Transverse colon (tissue), 4 donors: ENCODE results near the gene ITPR2. TPM values are rescaled to one million over a fixed set of nuclear protein-coding genes. Genes with fewer than 3 reads are reported as not detected.

Source experiments
- DNase-seq: peaks from one replicate; pipeline ENCODE4 v3.0.0-alpha.2; 2019
- H3K27ac ChIP-seq, 4 donors: fragments of 200-600 bp; sonication (generic); 2 replicates each; pipeline ENCODE4 v1.5.1; 2016 to 2018; ENCODE audit warnings: inconsistent platforms in 4 of 4
- H3K27me3 ChIP-seq: fragments of 200-600 bp; sonication (generic); 2 replicates; pipeline ENCODE4 v1.5.1; 2017; ENCODE audit warnings: inconsistent platforms
- H3K36me3 ChIP-seq, 4 donors: fragments of 200-600 bp; sonication (generic); 2 replicates each; pipeline ENCODE4 v1.5.1; 2017 to 2019; ENCODE audit warnings: inconsistent platforms in 4 of 4
- H3K4me1 ChIP-seq, 4 donors: fragments of 200-600 bp; sonication (generic); 2 replicates each; pipeline ENCODE4 v1.5.1; 2017 to 2020; ENCODE audit warnings: inconsistent platforms in 4 of 4
- H3K4me3 ChIP-seq, 4 donors: fragments of 200-600 bp; sonication (generic); 1 replicate in 1 of 4; 2 replicates in 3 of 4; pipeline versions ENCODE4 v1.5.1 to v1.6.1; 2017 to 2019; ENCODE audit warnings: inconsistent platforms in 4 of 4
- H3K9me3 ChIP-seq, 2 donors: fragments of 200-600 bp; sonication (generic); 2 replicates each; pipeline ENCODE4 v1.5.1; 2017 to 2019; ENCODE audit warnings: inconsistent platforms in 2 of 2
- CTCF ChIP-seq, 5 experiments: fragments of 200-600 bp in 3 of 5; fragments of 450-650 bp in 2 of 5; sonication (generic) in 3 of 5; IDR thresholded peaks; 1 replicate in 2 of 5; 2 replicates in 3 of 5; pipeline ENCODE4 v1.5.1; 2016 to 2017; ENCODE audit warnings: antibody characterized with exemption in 5 of 5, inconsistent platforms in 3 of 5, mild to moderate bottlenecking in 2 of 5, moderate library complexity in 1 of 5
- EP300 ChIP-seq: sonication (generic); formaldehyde crosslinking; IDR thresholded peaks from one replicate; pipeline ENCODE4 v1.6.1; 2017; ENCODE audit warnings: antibody characterized with exemption, low read depth
- POLR2A ChIP-seq: fragments of 450-650 bp; IDR thresholded peaks from one replicate; pipeline ENCODE4 v1.6.1; 2016; ENCODE audit warnings: antibody characterized with exemption, mild to moderate bottlenecking, moderate library complexity
- POLR2AphosphoS5 ChIP-seq, 3 donors: sonication (generic); formaldehyde crosslinking; IDR thresholded peaks; one replicate each; pipeline ENCODE4 v1.6.1; 2016; ENCODE audit warnings: antibody characterized with exemption in 3 of 3
- WGBS, 2 donors: methylation state at CpG; one replicate each; pipeline ENCODE4 v1.1.5; 2018; ENCODE audit warnings: low coverage in 1 of 2; 5-methylcytosine and 5-hydroxymethylcytosine counted together
- in situ Hi-C, 4 donors: fragments of 200-750 bp; cut with MboI; loops; one replicate each; pipeline versions ENCODE4 v1.15.0 to v1.15.1; 2017; ENCODE audit warnings: low sequenced_read_pairs in 3 of 4, low pct_ligation_motif_present in 1 of 4, low pct_unique_long_range_greater_than_20kb in 1 of 4
- intact Hi-C: fragments of 100-400 bp; cut with DNase I; formaldehyde crosslinking; loops from one replicate; pipeline ENCODE4 v1.15.1; 2023; ENCODE audit warnings: low total_unique reads
- total RNA-seq, 4 donors: library from RNA; depleted of rRNA; stranded (reverse); fragments of >200 nt; gene quantifications; one replicate each; pipeline ENCODE4 v1.1.0, GENCODE V29; 2016

ITPR2 gene
- total RNA-seq, 4 donors from 2014 or later = 29.8 to 60.5 (median 41.2) TPM

GRCh38 chr12:26702741-26703140 is 130.3 kb downstream of the ITPR2 start:
- in situ Hi-C loops = no loop called here
- H3K9me3 ChIP-seq = no peaks in the 10 kb centered on the region

GRCh38 chr12:26701604-26702215 is 131.3 kb downstream of the ITPR2 start:
- no peak overlapping the region for H3K4me3 ChIP-seq
- in situ Hi-C loops (no loop called here), intact Hi-C loops (loop anchor here (10.0 kb wide), 1 partner anchor 133 kb away; the partner anchor contains the start of gene ITPR2)
- WGBS, 2 donors = 78% methylated on average over 1 of the region's 1 CpG; no CpG with 5 or more reads in 1 of the 2 donors
- no peak overlapping the region for H3K27ac ChIP-seq
- no peaks in the 10 kb centered on the region for H3K9me3 ChIP-seq
- no peaks in the 10 kb centered on the region for H3K27me3 ChIP-seq
- DNase-seq = no peak
- no peak for TF ChIP-seq POLR2AphosphoS5 (IDR thresholded peaks at IDR 0.05)
- TF ChIP-seq CTCF (IDR thresholded peaks at IDR 0.05) = peak; percentile 28 to 54 (median 44)
- TF ChIP-seq EP300 = no peak
- TF ChIP-seq POLR2A = no peak
- no peaks in the 10 kb centered on the region for H3K36me3 ChIP-seq
- H3K4me1 ChIP-seq = peaks cover 4 to 16% (median 13%) of the 10 kb centered on the region in 4 donors

More at GRCh38 chr12:26702741-26703140, 130.3 kb downstream of the ITPR2 start:
- 90 to 91% methylated on average over 4 of the region's 4 CpGs for WGBS, 2 donors
- TF ChIP-seq POLR2AphosphoS5 (IDR thresholded peaks at IDR 0.05) (no peak), CTCF (IDR thresholded peaks at IDR 0.05) (no peak), POLR2A (no peak), EP300 (no peak)
- Histone ChIP-seq H3K4me3 (no peak overlapping the region), H3K27me3 (no peaks in the 10 kb centered on the region), H3K4me1 (peaks cover 4 to 16% (median 13%) of the 10 kb centered on the region in 4 donors), H3K27ac (no peak overlapping the region), H3K36me3 (no peaks in the 10 kb centered on the region)
- no peak for DNase-seq
- intact Hi-C loops = loop anchor here (10.0 kb wide), 1 partner anchor 132 kb away; the partner anchor contains the start of gene ITPR2

- no peak overlapping the region for H3K4me3 ChIP-seq
- DNase-seq = no peak
- TF ChIP-seq POLR2A (no peak), EP300 (no peak), CTCF (IDR thresholded peaks at IDR 0.05) (no peak), POLR2AphosphoS5 (IDR thresholded peaks at IDR 0.05) (no peak)
- in situ Hi-C loops = no loop called here
- intact Hi-C loops = loop anchor here (10.0 kb wide), 1 partner anchor 134 kb away; the partner anchor contains the start of gene ITPR2
- H3K4me1 ChIP-seq = peaks cover 4 to 16% (median 12%) of the 10 kb centered on the region in 4 donors
- no peaks in the 10 kb centered on the region for H3K36me3 ChIP-seq
- no peaks in the 10 kb centered on the region for H3K27me3 ChIP-seq
- H3K27ac ChIP-seq = no peak overlapping the region
- no peaks in the 10 kb centered on the region for H3K9me3 ChIP-seq
- 79% methylated on average over 4 of the region's 4 CpGs; no CpG with 5 or more reads in 1 of the 2 donors for WGBS, 2 donors
These were observed 132.6 kb downstream of the ITPR2 start for GRCh38 chr12:26700430-26700829.

GRCh38 chr12:26699237-26699636 is 133.8 kb downstream of the ITPR2 start:
- peaks cover 0 to 4% (median under 1%) of the 10 kb centered on the region in 4 donors for H3K4me1 ChIP-seq
- no peak for DNase-seq
- H3K9me3 ChIP-seq = no peaks in the 10 kb centered on the region
- no peaks in the 10 kb centered on the region for H3K36me3 ChIP-seq
- WGBS, 2 donors = 75 to 96% methylated on average over 2 of the region's 2 CpGs
- intact Hi-C loops = no loop called here
- TF ChIP-seq POLR2AphosphoS5 (IDR thresholded peaks at IDR 0.05) (no peak), EP300 (no peak), CTCF (IDR thresholded peaks at IDR 0.05) (no peak), POLR2A (no peak)
- no peak overlapping the region for H3K27ac ChIP-seq
- no peak overlapping the region for H3K4me3 ChIP-seq
- in situ Hi-C loops = loop anchor here in 1 of 4 donors (25.0 kb wide), 1 partner anchor 88 kb away; no protein-coding TSS in a partner anchor
- no peaks in the 10 kb centered on the region for H3K27me3 ChIP-seq
